HEK293 (cell line): Measurements from ENCODE around the gene NRF1.

Experiments used
- CTCF ChIA-PET: fragments of 350-600 bp; formaldehyde crosslinking; extraction: SDS; loops from one replicate; lab custom pipeline; 2021; ENCODE audit warnings: antibody characterized with exemption; lab: Yijun Ruan, JAX
- POLR2A ChIA-PET: fragments of 300-600 bp; formaldehyde crosslinking; extraction: SDS; loops from one replicate; lab custom pipeline; 2020; ENCODE audit warnings: antibody characterized with exemption, inconsistent platforms; lab: Yijun Ruan, JAX
- H3K27ac ChIP-seq: fragments of 200-500 bp; sonication (Bioruptor generic); 2 replicates; pipeline ENCODE4 v1.5.1; 2014; ENCODE audit warnings: low read depth, low read length, control low read depth, inconsistent platforms; ENCODE audit errors: extremely low read depth
- H3K36me3 ChIP-seq, 2 experiments: fragments of 200-500 bp in 1 of 2; sonication (Bioruptor generic) in 1 of 2; 1 replicate in 1 of 2; 2 replicates in 1 of 2; pipeline ENCODE4 v1.5.1; 2014 to 2017; ENCODE audit warnings: inconsistent platforms in 2 of 2, low read length in 2 of 2; ENCODE audit not compliant: control insufficient read depth in 2 of 2, insufficient read depth in 1 of 2
- H3K4me1 ChIP-seq: fragments of 200-500 bp; sonication (Bioruptor generic); 2 replicates; pipeline ENCODE4 v1.5.1; 2014; ENCODE audit warnings: mild to moderate bottlenecking, low read length, inconsistent platforms; ENCODE audit not compliant: control insufficient read depth, insufficient read depth
- H3K4me3 ChIP-seq: 2 replicates; pipeline ENCODE4 v1.5.1; 2011; ENCODE audit warnings: low read depth, mild to moderate bottlenecking, control low read depth, low read length, moderate library complexity
- H3K9me3 ChIP-seq: fragments of 200-500 bp; sonication (Bioruptor generic); 2 replicates; pipeline ENCODE4 v1.5.1; 2014; ENCODE audit warnings: low read depth, low read length, inconsistent platforms; ENCODE audit not compliant: control insufficient read depth, insufficient read depth
- GLI4 ChIP-seq: fragments of 450-650 bp; formaldehyde crosslinking; IDR thresholded peaks from 2 replicates; pipeline ENCODE4 v1.5.1; 2016; ENCODE audit warnings: missing biosample characterization, missing genetic modification characterization
- HOXD13 ChIP-seq: sonication (generic); formaldehyde crosslinking; IDR thresholded peaks from 2 replicates; pipeline ENCODE4 v1.8.0; 2022; ENCODE audit warnings: missing genetic modification reagents, borderline replicate concordance
- KLF10 ChIP-seq: fragments of 450-650 bp; IDR thresholded peaks from 2 replicates; pipeline ENCODE4 v1.5.1; 2018; ENCODE audit warnings: missing biosample characterization, mild to moderate bottlenecking, missing genetic modification characterization
- KLF16 ChIP-seq: fragments of 450-650 bp; formaldehyde crosslinking; IDR thresholded peaks from 2 replicates; pipeline ENCODE4 v1.5.1; 2017; ENCODE audit warnings: missing biosample characterization, missing genetic modification characterization
- WT1 ChIP-seq: fragments of 450-650 bp; formaldehyde crosslinking; IDR thresholded peaks from 2 replicates; pipeline ENCODE4 v1.5.1; 2016; ENCODE audit warnings: missing biosample characterization, missing genetic modification characterization
- YY1 ChIP-seq: fragments of 450-650 bp; formaldehyde crosslinking; IDR thresholded peaks from 2 replicates; pipeline ENCODE4 v1.5.1; 2018; ENCODE audit warnings: missing biosample characterization, missing genetic modification characterization
- ZBTB20 ChIP-seq: fragments of 450-650 bp; formaldehyde crosslinking; IDR thresholded peaks from 2 replicates; pipeline ENCODE4 v1.5.1; 2016; ENCODE audit warnings: missing biosample characterization, missing genetic modification characterization
- ZNF112 ChIP-seq: fragments of 450-650 bp; formaldehyde crosslinking; IDR thresholded peaks from 2 replicates; pipeline ENCODE4 v1.5.0; 2017; ENCODE audit warnings: missing biosample characterization, missing genetic modification characterization
- ZNF121 ChIP-seq: fragments of 450-650 bp; formaldehyde crosslinking; IDR thresholded peaks from 2 replicates; pipeline ENCODE4 v1.5.1; 2016; ENCODE audit warnings: missing biosample characterization, missing genetic modification characterization
- ZNF155 ChIP-seq: fragments of 450-650 bp; formaldehyde crosslinking; IDR thresholded peaks from 2 replicates; pipeline ENCODE4 v1.5.1; 2016; ENCODE audit warnings: missing biosample characterization, missing genetic modification characterization
- ZNF157 ChIP-seq: fragments of 450-650 bp; formaldehyde crosslinking; IDR thresholded peaks from 2 replicates; pipeline ENCODE4 v1.5.1; 2016; ENCODE audit warnings: missing biosample characterization, missing genetic modification characterization
- ZNF174 ChIP-seq: fragments of 450-650 bp; formaldehyde crosslinking; IDR thresholded peaks from 2 replicates; pipeline ENCODE4 v1.5.0; 2017; ENCODE audit warnings: missing biosample characterization, mild to moderate bottlenecking, missing genetic modification characterization
- ZNF221 ChIP-seq: fragments of 450-650 bp; formaldehyde crosslinking; IDR thresholded peaks from 2 replicates; pipeline ENCODE4 v1.5.1; 2017; ENCODE audit warnings: missing biosample characterization, missing genetic modification characterization, borderline replicate concordance
- ZNF366 ChIP-seq: fragments of 450-650 bp; formaldehyde crosslinking; conservative IDR thresholded peaks from 2 replicates; pipeline ENCODE4 v1.5.1; 2016; ENCODE audit warnings: missing biosample characterization, missing genetic modification characterization
- ZNF473 ChIP-seq: fragments of 450-650 bp; formaldehyde crosslinking; IDR thresholded peaks from 2 replicates; pipeline ENCODE4 v1.5.1; 2017; ENCODE audit warnings: missing biosample characterization, missing genetic modification characterization
- ZNF561 ChIP-seq: fragments of 450-650 bp; IDR thresholded peaks from 2 replicates; pipeline ENCODE4 v1.5.1; 2018; ENCODE audit warnings: missing biosample characterization, missing genetic modification characterization, borderline replicate concordance
- ZNF596 ChIP-seq: fragments of 450-650 bp; IDR thresholded peaks from 2 replicates; pipeline ENCODE4 v1.5.0; 2018; ENCODE audit warnings: missing biosample characterization, mild to moderate bottlenecking, missing genetic modification characterization, moderate library complexity
- ZNF624 ChIP-seq: fragments of 450-650 bp; formaldehyde crosslinking; IDR thresholded peaks from 2 replicates; pipeline ENCODE4 v1.5.1; 2017; ENCODE audit warnings: missing biosample characterization, missing genetic modification characterization
- ZNF626 ChIP-seq: fragments of 450-650 bp; sonication (Bioruptor Pico); formaldehyde crosslinking; IDR thresholded peaks from 2 replicates; pipeline ENCODE4 v1.5.1; 2018; ENCODE audit warnings: missing biosample characterization, missing genetic modification characterization, inconsistent platforms
- ZNF660 ChIP-seq: fragments of 450-650 bp; IDR thresholded peaks from 2 replicates; pipeline ENCODE4 v1.5.1; 2018; ENCODE audit warnings: missing biosample characterization, mild to moderate bottlenecking, missing genetic modification characterization
- ZNF701 ChIP-seq: fragments of 450-650 bp; formaldehyde crosslinking; IDR thresholded peaks from 2 replicates; pipeline ENCODE4 v1.5.1; 2016; ENCODE audit warnings: missing biosample characterization, missing genetic modification characterization
- ZNF747 ChIP-seq: fragments of 450-650 bp; formaldehyde crosslinking; IDR thresholded peaks from 2 replicates; pipeline ENCODE4 v1.5.1; 2016; ENCODE audit warnings: missing biosample characterization, missing genetic modification characterization
- ZSCAN23 ChIP-seq: fragments of 450-650 bp; formaldehyde crosslinking; IDR thresholded peaks from 2 replicates; pipeline ENCODE4 v1.5.1; 2016; ENCODE audit warnings: missing biosample characterization, missing genetic modification characterization
- ZSCAN30 ChIP-seq: fragments of 450-650 bp; IDR thresholded peaks from 2 replicates; pipeline ENCODE4 v1.5.1; 2018; ENCODE audit warnings: missing biosample characterization, mild to moderate bottlenecking, missing genetic modification characterization, moderate library complexity
- TF ChIP-seq, protein P1 (sequence below): fragments of 450-650 bp; formaldehyde crosslinking; IDR thresholded peaks from 2 replicates; pipeline ENCODE4 v1.5.1; 2016; ENCODE audit warnings: missing biosample characterization, missing genetic modification characterization, borderline replicate concordance
- TF ChIP-seq, protein P2 (sequence below): fragments of 450-650 bp; formaldehyde crosslinking; IDR thresholded peaks from 2 replicates; pipeline ENCODE4 v1.5.1; 2016; ENCODE audit warnings: missing biosample characterization, missing genetic modification characterization
- TF ChIP-seq, protein P3 (sequence below): fragments of 450-650 bp; formaldehyde crosslinking; IDR thresholded peaks from 2 replicates; pipeline ENCODE4 v1.5.1; 2016; ENCODE audit warnings: missing biosample characterization, missing genetic modification characterization

The NRF1 gene

DNA sequence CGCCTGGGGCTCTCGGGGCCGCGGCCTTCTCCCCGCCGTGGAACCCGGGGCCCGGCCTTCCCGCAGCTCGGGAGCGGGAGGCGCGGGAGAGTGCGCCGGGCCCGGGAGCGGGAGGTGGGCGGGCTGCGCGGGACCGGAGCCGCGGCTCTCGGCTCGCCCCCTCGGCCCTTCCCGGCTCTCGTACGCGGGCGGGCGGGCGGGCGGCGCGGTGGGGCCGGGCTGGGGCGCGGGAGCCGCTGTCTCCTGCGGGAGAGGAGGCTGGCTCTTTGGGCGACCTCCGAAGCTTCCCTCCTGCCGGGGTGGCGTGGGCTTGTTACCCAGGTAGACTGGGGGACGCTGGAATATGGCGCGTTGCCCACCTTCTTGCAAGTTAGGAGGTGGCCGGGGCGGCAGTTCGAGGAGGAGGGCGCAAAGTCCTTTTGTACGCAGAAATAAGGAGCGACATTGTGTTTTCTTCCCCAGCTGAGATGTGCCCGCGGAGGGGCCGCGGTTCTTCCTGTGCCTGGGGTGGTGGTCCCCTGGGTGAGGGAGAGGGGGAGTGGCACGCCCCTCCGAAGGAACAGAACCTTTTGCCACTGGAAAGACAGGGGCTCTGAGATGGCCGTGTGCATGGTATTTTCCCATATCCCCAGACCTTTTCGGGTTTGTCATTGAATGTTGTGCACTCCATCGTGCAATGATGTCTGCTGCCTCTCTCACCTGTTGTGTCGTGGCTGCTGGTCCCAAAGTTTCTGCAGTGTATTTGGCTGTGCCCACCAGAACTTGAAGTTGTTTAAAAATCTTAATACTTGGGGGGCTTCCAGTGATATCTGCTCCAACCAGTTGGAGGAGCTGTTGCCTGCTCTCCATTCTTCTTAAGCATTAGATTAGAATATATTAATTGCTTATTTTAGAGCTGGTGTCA, 844 bp downstream of the NRF1 start (continued):
- TF ChIP-seq, protein P1, sequence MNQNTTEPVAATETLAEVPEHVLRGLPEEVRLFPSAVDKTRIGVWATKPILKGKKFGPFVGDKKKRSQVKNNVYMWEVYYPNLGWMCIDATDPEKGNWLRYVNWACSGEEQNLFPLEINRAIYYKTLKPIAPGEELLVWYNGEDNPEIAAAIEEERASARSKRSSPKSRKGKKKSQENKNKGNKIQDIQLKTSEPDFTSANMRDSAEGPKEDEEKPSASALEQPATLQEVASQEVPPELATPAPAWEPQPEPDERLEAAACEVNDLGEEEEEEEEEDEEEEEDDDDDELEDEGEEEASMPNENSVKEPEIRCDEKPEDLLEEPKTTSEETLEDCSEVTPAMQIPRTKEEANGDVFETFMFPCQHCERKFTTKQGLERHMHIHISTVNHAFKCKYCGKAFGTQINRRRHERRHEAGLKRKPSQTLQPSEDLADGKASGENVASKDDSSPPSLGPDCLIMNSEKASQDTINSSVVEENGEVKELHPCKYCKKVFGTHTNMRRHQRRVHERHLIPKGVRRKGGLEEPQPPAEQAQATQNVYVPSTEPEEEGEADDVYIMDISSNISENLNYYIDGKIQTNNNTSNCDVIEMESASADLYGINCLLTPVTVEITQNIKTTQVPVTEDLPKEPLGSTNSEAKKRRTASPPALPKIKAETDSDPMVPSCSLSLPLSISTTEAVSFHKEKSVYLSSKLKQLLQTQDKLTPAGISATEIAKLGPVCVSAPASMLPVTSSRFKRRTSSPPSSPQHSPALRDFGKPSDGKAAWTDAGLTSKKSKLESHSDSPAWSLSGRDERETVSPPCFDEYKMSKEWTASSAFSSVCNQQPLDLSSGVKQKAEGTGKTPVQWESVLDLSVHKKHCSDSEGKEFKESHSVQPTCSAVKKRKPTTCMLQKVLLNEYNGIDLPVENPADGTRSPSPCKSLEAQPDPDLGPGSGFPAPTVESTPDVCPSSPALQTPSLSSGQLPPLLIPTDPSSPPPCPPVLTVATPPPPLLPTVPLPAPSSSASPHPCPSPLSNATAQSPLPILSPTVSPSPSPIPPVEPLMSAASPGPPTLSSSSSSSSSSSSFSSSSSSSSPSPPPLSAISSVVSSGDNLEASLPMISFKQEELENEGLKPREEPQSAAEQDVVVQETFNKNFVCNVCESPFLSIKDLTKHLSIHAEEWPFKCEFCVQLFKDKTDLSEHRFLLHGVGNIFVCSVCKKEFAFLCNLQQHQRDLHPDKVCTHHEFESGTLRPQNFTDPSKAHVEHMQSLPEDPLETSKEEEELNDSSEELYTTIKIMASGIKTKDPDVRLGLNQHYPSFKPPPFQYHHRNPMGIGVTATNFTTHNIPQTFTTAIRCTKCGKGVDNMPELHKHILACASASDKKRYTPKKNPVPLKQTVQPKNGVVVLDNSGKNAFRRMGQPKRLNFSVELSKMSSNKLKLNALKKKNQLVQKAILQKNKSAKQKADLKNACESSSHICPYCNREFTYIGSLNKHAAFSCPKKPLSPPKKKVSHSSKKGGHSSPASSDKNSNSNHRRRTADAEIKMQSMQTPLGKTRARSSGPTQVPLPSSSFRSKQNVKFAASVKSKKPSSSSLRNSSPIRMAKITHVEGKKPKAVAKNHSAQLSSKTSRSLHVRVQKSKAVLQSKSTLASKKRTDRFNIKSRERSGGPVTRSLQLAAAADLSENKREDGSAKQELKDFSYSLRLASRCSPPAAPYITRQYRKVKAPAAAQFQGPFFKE (tag by site-specific recombination): no peak
- TF ChIP-seq ZNF157 (tag by site-specific recombination): no peak
- TF ChIP-seq ZNF596 (tag by site-specific recombination): peak; percentile 27; the same call in 1 of the 2 replicates
- peak; percentile 81 for TF ChIP-seq ZBTB20
- TF ChIP-seq ZNF660 (tag by site-specific recombination): 0 out of 2 replicates have a peak, but pooled peaks have one; percentile 27
- TF ChIP-seq YY1 (tag by site-specific recombination): no peak
- no peak for TF ChIP-seq ZNF121

DNA sequence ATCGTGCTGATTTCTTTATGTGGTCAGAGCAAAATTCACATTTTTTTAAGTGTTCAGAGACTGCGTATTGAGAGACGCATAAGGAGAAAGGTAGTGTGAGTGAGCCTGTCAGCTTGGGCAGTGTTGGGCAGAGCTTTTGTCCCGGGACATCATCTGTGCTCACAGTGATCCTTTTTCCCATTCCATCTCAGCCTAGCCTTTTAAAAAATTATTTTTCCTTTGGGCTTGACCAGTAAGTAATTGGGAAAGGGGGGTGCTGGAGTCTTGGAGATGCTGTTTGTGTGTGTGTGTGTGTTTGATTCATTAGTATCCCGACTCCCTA, 1.5 kb downstream of the NRF1 start:
- POLR2A ChIA-PET: interaction anchor here (0.6 to 1.6 kb wide), 5 partner anchors 9 to 179 kb away, joined by 3 to 5 read pairs (median 3); partner anchors contain the start of gene STRIP2
- TF ChIP-seq ZNF660 (tag by site-specific recombination) (0 out of 2 replicates have a peak, but pooled peaks have one; percentile 1), KLF16 (tag by site-specific recombination) (no peak), ZNF221 (no peak), ZNF473 (tag by site-specific recombination) (no peak), ZNF701 (tag by site-specific recombination) (no peak), ZNF174 (tag by site-specific recombination) (no peak), ZNF155 (tag by site-specific recombination) (no peak), ZNF747 (tag by site-specific recombination) (no peak), HOXD13 (CRISPR knock-in tag) (no peak), KLF10 (tag by site-specific recombination) (no peak), ZSCAN23 (tag by site-specific recombination) (no peak), ZNF561 (tag by site-specific recombination) (0 out of 2 replicates have a peak, but pooled peaks have one; percentile 2), ZNF112 (no peak), GLI4 (tag by site-specific recombination) (no peak), ZNF626 (tag by site-specific recombination) (no peak), ZNF624 (no peak), WT1 (tag by site-specific recombination) (no peak), ZSCAN30 (tag by site-specific recombination) (no peak), ZNF366 (tag by site-specific recombination) (0 out of 2 replicates have a peak, but pooled peaks have one; percentile 3)
- TF ChIP-seq, protein P2, sequence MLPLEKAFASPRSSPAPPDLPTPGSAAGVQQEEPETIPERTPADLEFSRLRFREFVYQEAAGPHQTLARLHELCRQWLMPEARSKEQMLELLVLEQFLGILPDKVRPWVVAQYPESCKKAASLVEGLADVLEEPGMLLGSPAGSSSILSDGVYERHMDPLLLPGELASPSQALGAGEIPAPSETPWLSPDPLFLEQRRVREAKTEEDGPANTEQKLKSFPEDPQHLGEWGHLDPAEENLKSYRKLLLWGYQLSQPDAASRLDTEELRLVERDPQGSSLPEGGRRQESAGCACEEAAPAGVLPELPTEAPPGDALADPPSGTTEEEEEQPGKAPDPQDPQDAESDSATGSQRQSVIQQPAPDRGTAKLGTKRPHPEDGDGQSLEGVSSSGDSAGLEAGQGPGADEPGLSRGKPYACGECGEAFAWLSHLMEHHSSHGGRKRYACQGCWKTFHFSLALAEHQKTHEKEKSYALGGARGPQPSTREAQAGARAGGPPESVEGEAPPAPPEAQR (tag by site-specific recombination): no peak
- TF ChIP-seq, protein P3, sequence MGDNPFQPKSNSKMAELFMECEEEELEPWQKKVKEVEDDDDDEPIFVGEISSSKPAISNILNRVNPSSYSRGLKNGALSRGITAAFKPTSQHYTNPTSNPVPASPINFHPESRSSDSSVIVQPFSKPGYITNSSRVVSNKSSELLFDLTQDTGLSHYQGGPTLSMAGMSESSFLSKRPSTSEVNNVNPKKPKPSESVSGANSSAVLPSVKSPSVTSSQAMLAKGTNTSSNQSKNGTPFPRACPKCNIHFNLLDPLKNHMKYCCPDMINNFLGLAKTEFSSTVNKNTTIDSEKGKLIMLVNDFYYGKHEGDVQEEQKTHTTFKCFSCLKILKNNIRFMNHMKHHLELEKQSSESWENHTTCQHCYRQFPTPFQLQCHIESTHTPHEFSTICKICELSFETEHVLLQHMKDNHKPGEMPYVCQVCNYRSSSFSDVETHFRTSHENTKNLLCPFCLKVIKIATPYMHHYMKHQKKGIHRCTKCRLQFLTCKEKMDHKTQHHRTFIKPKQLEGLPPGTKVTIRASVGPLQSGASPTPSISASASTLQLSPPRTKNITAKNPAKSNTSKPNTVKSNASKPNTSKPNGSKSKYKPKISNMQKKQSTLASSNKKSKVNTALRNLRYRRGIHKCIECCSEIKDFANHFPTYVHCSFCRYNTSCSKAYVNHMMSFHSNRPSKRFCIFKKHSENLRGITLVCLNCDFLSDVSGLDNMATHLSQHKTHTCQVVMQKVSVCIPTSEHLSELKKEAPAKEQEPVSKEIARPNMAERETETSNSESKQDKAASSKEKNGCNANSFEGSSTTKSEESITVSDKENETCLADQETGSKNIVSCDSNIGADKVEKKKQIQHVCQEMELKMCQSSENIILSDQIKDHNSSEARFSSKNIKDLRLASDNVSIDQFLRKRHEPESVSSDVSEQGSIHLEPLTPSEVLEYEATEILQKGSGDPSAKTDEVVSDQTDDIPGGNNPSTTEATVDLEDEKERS (tag by site-specific recombination): no peak

More for the DNA sequence above, 1.5 kb downstream of the NRF1 start:
- H3K4me1 ChIP-seq: peaks cover 24% of the 10 kb centered on the region
- H3K36me3 ChIP-seq: peaks cover 0 to 13% of the 10 kb centered on the region in 2 experiments; a peak in 1 of 3 replicates
- H3K9me3 ChIP-seq: no peaks in the 10 kb centered on the region
- H3K4me3 ChIP-seq: peak overlapping the region; percentile 96
- CTCF ChIA-PET: interaction anchor here (0.6 to 1.8 kb wide), 10 partner anchors 8 to 318 kb away, joined by 3 to 11 read pairs (median 4); no protein-coding TSS in a partner anchor
- no peak overlapping the region; the same call in 1 of the 2 replicates for H3K27ac ChIP-seq
